HG02938 (cell line): ENCODE measurements around the gene BLZF1.
"Not testable (repeated sequence)": the region's sequence is repeated elsewhere in the genome, so short reads cannot be mapped to it uniquely, and the experiment has no call there.

ENCODE experiments used
- ATAC-seq: cut with Tn5 transposase; IDR thresholded peaks from one replicate; pipeline ENCODE4 v1.9.1; 2021; ENCODE audit warnings: mild to moderate bottlenecking, moderate library complexity; ENCODE audit not compliant: unreplicated experiment

Gene BLZF1

GRCh38 chr1:169367686-169368405 lies at the start of gene BLZF1, which contains the start of gene NME7:
BLZF1 (plus strand) TSS chr1:169368195; CDS start chr1:169369523, 1,328 bp downstream.
NME7 (minus strand) TSS chr1:169367797; CDS start chr1:169367710, 87 bp downstream.
- peak; percentile 91 for ATAC-seq

GRCh38 chr1:169318536-169319244 lies 49.3 kb upstream of the BLZF1 start:
- ATAC-seq: no peak

- no peak for ATAC-seq
These were observed 46.5 kb upstream of the BLZF1 start for GRCh38 chr1:169321539-169321938.

GRCh38 chr1:169322138-169322537 lies 45.9 kb upstream of the BLZF1 start:
- ATAC-seq: no peak

- no peak for ATAC-seq
These were observed 42.9 kb upstream of the BLZF1 start for GRCh38 chr1:169325117-169325516.

DNA sequence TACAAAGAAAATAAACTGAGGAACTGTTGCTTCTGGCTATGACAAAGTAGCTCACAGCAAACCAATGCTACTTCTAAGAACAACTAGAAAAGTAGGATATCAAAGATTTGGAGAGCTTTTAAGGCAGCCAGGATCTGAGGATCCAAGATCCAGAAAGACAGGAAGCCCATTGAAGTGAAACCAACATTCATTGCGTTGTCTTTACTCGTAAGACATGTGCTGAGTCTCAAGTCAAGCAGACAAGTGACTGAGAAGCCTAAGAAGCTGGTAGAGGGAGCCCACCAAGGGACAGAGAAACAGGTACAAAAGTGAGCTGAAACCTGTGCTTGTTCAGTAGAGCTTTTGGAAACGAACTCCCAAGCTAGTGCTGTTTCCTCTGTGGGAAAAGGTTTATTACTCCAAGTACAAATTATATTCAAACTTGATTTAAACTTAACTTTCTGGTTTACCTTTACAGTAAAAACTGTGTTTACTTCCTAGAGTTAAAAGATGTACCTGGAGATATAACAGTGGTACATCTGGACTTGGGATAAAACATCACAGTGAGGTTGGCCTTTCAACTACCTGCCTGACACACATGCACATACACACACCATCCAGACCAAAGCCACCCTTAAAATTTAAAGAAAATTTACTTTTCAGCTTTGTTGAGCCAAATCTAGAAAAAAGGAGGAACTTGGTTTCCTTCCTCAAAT lies 41.6 kb upstream of the BLZF1 start:
- peak; percentile 49 for ATAC-seq

- peak; percentile 95 for ATAC-seq
These were observed 41.1 kb upstream of the BLZF1 start for GRCh38 chr1:169326956-169327268.

GRCh38 chr1:169327875-169328274 lies 40.1 kb upstream of the BLZF1 start:
- no peak for ATAC-seq

DNA sequence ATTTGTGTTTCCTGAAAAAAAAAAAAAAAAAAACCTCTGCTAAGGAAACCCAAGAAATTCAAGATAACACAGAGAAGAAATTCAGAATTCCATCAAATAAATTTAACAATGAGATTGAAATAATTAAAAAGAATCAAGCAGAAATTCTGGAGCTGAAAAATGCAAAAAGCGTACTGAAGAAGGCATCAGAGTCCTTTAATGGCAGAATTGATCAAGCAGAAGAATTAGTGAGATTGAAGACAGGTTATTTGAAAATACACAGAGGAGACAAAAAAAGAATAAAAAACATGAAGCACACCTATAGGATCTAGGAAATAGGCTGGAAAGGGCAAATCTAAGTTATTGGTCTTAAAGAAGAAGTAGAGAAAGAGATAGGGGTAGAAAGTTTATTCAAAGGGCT lies 38.6 kb upstream of the BLZF1 start:
- ATAC-seq: no peak

DNA sequence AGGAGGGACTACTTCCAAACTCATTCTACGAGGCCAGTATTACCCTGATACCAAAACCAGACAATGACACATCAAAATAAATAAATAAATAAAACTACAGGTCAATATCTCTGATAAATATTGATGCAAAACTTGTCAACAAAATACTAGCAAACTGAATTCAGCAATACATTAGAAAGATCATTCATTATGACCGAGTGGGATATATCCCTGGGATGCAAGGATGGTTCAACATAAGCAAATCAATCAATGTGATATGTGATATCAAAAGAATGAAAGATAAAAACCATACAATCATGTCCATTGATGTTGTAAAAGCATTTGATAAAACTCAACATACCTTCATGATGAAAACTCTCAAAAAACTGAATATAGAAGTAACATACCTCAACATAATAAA lies 37.1 kb upstream of the BLZF1 start:
- ATAC-seq: no peak

GRCh38 chr1:169334727-169335126 lies 33.3 kb upstream of the BLZF1 start:
- ATAC-seq: not testable (repeated sequence)

DNA sequence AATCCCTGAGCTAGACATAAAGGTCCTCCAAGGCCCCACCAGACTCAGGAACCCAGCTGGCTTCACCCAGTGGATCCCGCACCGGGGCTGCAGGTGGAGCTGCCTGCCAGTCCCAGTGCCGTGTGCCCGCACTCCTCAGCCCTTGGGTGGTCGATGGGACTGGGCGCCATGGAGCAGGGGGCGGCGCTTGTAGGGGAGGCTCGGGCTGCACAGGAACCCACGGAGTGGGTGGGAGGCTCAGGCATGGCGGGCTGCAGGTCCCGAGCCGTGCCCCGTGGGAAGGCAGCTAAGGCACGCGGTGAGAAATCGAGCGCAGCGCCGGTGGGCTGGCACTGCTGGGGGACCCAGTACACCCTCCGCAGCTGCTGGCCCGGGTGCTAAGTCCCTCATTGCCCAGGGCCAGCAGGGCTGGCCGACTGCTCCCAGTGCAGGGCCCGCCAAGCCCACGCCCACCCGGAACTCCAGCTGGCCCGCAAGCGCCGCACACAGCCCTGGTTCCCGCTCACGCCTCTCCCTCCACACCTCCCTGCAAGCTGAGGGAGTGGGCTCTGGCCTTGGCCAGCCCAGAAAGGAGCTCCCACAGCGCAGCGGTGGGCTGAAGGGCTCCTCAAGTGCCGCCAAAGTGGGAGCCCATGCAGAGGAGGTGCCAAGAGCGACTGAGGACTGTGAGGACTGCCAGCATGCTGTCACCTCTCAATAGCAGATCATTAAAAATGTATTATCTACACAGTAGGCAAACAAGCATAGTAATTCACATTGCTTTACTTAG lies 30.9 kb upstream of the BLZF1 start:
- not testable (repeated sequence) for ATAC-seq

DNA sequence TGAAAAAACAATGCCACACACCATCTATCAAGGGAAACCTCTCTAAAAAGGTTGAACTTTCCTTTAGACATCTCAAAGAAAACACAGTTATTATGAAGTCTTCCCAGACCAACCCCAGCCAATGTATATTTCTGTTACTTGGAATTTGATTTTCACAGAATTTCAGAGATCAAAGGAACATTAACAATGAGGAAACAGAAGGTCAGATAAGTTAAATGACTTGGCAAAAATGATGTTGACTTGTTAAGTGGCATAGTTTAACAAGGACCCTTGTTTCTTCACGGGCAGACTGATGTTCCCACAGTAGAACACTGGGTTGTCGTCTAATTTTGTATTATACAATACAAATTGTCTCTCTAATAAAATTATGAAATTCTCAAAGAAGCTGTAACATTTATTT lies 29.4 kb upstream of the BLZF1 start:
- ATAC-seq: no peak

DNA sequence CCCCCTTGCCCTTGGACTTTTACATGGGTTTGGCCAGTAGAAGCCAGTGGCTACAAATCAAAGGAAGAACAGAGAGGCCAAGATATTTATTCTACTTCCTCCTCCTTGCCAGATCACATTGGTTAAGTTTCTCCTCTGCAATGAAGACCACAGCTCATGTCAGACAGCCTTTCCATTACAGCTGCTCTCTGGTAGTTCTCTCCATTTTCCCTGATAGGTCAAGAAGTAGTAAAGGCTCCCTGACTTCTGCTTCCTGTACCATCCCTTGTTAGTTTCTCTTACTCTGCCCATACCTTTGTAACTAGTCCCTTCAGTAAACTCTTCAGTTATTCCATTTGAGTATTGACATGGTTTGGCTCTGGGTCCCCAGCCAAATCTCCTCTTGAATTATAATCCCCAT lies 28.2 kb upstream of the BLZF1 start:
- ATAC-seq: no peak

DNA sequence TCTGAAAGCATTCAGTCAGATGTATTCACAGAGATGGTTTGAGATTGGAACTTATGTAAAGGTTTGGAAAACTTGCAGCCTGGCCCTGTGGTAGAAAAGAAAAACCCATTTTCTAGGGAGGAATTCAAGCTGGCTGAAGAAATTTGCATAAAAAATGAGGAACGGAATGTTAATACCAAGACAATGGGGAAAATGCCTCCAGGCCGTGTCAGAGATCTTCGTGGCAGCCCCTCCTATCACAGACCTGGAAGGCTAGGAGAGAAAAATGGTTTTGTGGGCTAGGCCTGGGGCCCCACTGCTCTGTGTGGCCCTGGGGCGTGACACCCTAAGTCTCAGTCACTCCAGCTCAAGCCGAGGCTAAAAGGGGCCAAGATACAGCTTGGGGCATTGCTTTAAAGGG lies 27.1 kb upstream of the BLZF1 start:
- no peak for ATAC-seq

GRCh38 chr1:169342096-169342495 lies 25.9 kb upstream of the BLZF1 start:
- not testable (repeated sequence) for ATAC-seq

DNA sequence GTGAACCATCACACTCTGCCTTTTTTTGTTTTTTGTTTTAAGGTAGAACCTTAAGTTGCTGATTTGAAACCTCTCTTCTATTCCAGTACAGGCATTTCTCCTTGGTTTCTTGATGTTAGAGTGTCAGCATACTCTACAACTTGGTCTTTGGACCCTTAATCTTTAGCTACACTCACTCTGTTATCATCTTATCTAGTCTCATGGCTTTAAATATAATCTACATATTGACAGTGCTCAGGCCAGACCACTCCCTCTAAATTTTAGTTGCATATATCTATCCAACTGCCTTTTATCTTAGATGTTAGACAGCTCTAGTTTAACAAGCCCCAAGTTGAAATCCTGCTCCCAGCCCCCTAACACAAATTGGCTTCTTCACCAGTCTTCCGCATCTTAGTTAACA lies 22.5 kb upstream of the BLZF1 start:
- no peak for ATAC-seq

DNA sequence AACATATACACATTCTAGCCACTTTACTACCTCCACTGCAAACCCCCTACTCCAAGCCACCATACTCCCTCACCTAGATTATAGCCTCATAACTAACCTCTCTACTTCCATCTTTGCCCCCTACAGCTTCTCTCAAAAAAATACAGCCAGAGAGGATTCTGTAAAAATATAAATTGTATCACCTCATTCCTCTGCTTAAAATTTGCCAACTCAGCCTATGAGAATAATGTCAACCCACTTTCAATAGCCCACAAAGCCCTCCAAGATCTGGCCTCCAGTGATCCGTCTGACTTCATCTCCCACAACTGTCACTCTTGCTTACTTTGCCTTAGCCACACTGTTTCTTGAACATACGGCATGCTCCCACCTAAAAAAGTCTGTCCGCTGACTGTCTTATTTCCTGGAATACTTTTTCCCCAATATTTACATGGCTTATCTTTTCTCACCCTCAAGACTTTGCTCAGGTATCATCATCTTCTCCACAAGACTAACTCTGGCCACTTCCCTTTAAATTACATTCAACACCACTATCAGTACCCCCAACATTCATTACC lies 21.9 kb upstream of the BLZF1 start:
- ATAC-seq: no peak

DNA sequence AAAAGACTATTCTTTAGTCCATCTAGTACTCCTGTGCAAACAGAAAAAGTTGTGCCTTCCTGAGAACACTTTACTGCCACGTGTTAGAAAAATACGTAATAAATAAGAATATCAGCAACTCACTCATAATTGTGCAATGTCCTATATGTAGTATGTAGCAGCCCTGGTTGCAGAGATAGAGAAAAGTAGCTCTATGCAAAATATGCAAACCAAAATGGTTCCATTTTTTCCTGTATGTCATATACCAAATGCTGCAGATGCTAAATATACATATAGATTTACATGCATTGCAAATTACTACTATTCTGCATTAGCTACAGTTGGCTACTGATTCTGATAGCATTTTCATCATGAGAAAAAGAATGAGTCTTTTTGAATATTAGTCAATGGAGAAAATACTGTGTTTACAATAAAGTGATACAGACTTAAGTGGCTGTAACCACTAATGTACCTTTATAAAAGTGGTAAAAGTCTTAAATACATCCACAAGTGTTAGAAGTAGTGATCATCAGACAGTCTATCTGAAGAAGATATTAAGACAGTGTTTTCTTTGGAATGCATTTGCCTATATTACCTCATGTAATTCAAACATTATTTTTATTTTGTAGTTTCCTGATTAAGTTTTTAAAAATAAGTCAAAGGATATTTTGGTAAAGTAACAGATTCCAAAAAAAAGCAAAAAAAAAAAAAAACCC lies 20.2 kb upstream of the BLZF1 start:
- ATAC-seq: no peak

GRCh38 chr1:169348383-169349036 lies 19.5 kb upstream of the BLZF1 start:
- ATAC-seq: no peak
